ENCODE measurements around the gene THSD7A.

DNA sequence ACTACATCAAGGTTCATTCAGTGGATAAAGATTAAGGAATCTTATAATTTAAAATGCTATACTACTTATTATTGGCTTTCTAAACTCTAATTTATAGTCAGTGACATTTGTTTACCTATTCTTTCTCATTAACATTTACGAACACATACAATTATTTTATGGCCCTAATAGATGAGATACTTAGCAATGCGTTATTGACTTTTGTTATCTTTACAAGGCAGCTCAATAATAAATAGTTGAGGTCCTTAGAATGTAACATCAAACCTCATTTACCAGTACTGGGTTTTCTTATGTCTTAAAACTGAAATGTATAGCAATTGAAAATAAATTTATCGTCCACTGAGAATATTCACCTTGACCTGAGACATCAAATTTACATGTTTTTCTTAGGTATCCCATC is 89.0 kb downstream of the THSD7A start:
- no peak for TF ChIP-seq CTCF (conservative IDR thresholded peaks at IDR 0.05)
- no peak for TF ChIP-seq EZH2 (IDR thresholded peaks at IDR 0.05; ENCODE audit: low read depth)
